Eye (tissue), 1 donor: ENCODE results near the gene KRTAP12-4.
"Not testable (repeated sequence)": the region's sequence is repeated elsewhere in the genome, so short reads cannot be mapped to it uniquely, and the experiment has no call there.

Source experiments
- DNase-seq: peaks from one replicate; pipeline ENCODE4 v3.0.0-alpha.2; 2015

Gene KRTAP12-4

DNA sequence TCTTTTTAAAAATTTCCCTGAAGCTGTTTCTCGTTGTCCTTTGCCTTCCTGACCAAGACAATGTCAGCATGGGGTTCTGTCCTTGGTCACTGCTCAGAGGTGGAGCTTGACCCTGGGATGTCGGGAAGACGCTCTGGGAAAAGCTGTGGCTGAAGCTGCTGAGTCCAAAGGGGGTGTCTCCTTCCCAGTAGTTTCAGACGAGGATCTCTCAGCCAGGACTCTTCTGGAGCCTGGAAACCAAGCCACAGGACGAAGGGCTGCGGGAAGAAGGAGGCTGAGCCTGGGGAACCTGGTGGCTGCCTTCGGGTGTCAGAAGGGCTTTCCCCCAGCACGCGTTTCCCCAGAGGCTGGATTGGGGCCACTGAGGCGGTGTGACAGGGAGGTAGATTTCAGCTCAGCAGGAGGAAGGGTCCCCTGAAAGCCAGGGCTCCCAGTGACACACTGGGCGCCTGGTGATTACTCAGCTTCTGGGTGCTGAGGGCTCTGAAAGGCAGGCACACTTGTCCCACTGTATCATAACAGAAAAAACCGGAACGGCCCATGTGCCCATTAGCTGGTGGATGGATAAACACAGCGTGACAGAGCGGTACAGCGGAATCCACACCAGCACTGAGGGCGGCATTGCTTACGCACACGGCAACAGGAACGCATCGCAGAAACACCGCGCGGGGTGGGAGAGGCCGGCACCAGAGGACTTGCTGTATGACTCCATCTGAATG is 32.5 kb upstream of the KRTAP12-4 start:
- DNase-seq, result peak; percentile 64

DNA sequence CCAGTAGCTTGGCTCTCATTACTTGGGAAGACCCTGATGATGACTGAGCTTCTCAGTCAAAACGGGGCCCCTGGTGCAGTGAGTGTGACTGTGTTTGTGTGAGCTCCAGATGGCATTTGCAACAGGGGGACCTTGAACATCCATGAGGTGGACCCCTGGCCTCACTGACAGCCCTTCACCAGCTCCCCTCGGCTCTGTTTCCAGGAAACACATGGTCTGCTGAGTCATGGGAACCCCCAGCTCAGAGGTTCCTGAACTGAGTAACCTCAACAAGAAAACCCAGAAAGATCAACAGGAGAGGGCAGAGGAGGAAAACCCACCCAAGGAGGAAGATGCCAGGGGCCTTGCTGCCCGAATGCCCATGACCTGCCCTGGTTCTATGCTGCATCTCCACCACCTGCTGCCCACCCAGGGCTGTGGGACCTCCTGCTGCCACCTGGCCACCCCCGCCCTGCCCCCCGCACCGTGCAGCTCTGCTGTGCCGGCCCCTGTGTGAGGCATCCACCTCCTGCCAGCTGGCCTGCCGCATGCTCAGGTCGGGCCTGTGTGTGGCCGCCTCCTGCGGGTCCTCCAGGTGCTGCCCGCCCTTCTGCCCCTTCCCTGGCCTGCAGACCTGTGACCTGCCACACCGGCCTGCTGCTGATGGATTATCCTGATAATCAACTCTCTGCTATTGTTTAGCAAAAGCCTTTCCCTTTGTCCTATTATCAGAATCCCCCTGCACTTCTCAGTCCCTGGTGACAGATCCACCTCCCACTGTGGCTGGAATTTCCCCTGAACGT is 31.7 kb upstream of the KRTAP12-4 start:
- peak; percentile 39 for DNase-seq

DNA sequence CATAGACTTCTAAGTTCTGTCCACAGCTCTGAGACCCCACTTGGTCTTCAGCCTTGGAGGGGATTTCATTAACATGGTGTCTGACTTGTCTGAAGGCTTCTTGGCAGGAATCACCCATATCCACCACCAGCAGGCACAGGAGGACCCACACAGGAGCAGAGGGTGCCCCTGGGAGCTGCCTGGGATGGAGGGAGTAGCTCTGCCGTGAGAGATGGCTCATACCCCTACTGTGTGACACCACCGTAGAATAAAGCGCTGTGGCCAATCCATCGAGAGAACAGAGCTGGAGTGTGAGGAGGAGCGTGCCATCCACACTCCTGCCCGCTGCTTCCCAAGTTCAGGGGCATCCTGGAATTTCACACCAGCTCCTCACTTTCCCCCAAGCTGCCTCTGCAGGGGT is 30.6 kb upstream of the KRTAP12-4 start:
- DNase-seq, result not testable (repeated sequence)

DNA sequence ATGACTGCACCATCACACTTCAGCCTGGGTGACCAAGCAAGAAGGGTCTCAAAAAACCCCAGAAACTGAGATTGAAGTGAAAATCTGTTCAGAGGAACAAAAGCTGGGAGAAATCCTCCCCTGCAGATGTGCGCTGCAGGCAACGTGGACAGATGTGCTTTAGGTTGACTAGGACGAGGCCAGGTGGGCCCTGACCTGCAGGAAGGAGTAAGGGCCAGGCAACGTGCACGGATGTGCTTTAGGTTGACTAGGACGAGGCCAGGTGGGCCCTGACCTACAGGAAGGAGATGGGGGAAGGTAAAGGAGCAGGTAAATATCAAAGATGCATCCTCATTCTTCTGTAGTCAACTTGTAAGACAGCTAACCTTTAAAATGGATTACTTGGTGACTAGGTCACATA is 30.0 kb upstream of the KRTAP12-4 start:
- DNase-seq, result no peak

DNA sequence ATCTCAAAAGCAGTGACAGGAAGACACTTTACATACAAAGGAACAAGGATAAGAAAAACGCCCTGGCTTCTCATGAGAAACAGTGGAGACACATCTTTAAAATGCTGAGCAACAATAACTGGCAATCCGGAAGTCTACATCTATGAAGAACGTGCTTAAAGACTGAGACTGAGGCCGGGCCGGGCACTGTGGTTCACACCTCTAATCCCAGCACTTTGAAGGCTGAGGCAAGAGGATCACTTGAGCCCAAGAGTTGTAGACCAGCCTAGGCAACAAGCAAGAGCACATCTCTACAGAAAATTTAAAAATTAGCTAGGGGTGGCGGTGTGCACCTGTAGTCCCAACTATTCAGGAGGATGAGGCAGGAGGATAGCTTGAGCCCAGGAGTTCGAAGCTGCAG is 29.6 kb upstream of the KRTAP12-4 start:
- DNase-seq, result no peak

DNA sequence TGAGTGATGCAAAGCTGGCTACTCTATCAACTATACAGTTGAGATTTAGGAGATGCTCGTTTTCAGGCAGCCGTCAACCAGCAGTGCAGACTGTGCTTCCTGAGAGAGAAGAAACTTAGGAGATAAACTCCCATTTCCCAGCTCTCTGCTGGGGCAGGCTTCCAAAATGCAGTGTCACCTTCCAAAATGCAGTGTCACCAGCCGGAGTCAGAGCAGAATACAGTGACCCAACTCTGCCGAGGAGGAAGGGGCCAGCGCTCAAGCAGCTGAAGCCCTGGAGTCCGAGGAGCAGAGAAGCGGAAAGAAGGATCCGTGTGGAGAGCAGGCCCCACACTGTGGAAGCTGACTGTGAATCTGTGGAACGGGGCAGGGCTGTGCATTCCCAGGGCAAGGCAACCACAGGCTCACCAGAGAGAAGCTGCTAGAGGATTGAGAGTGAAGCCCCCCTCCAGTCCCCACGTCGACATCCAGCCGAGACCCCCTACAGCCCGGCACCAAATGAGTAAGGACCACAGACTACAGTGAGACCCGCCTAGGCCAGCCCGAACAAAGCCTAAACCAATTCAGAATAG is 28.2 kb upstream of the KRTAP12-4 start:
- DNase-seq, result no peak

DNA sequence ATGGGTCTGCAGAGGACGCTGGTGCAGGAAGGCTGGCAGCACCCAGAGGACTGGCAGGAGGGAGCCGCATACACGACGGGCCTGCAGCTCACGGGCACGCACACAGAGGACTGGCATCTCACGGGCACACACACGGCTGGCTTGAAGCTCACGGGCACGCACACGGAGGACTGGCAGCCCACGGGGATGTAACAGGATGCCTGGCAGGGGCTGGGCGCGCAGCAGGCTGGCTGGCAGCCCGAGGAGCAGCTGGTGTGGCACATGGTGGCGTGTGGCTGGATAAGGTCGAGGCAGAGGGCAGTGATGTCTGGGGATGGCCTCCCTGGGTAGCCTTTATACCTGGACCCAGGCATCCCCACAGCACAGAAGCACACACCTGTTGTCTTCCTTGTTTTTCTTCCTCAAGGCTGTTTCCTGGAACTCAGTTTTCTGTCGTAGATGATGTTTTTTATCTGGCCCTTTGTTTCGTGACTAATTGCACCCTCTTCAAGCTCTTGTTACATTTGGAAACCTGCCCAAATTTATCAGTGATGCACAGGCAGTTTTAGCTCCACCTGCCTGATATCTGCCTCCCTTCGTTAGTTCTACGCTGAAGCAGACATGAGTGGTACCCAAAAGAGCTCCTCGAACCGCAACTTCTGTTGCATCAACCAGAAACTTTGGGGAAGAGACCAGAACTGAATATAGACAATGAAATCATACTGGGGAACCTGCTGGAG is 27.6 kb upstream of the KRTAP12-4 start, which contains the start of gene KRTAP12-1:
KRTAP12-1 (minus strand) TSS at position 303 of the 719 bp plus-strand sequence; CDS start at position 263, 40 bp downstream.
- no peak for DNase-seq

DNA sequence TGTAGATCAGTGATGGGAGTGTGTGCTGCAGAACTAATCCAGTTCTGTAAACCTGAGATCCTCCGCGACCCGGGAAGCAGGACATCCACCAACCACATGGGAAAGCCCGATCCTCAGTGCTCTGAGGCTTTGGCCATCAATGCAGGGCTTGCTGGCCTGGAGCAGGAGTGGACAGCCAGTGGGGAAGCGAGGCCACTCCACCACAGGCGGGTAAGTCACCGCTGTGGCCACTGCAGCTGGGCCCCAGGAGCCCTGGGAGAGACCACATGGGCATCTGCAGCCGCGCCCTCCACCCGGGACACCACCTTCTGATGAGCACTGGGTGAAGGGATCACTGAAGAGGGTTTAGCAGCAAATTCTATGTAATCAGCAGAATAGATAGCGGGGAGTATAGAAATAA is 26.7 kb upstream of the KRTAP12-4 start:
- DNase-seq, result no peak

DNA sequence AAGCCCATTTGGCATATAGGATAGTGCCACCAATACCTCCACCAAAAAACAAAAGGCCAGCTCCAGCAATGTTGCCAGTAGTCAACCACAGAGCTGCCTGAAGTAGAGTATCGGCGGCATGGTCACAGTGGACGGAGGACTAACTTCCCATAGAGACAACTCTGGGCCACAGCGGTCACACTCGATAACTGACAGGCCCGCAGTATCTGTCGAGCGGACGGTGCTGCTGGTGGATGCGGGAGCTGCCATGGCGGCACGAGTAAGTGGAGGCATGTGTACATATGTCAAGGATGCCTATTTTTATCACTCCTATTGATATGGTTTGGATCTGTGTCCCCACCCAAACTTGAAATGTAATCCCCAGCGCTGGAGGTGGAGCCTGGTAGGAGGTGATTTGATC is 23.4 kb upstream of the KRTAP12-4 start:
- no peak for DNase-seq

DNA sequence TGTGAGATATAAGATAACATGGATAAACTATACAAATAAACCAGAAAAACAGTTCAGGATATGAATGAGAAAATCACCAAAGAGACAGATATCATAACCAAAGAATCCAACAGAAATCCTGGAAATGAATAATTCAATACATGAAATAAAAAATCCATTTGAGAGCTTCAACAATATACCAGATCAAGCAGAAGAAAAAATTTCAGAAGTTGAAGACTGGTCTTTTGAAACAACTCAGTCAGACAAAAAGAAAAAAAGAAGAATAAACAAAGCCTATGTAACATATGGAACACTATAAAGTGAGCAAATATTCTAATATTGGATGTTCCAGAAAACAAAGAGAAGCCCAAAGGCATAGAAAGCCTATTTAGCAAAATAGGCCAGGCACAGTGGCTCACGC is 17.5 kb upstream of the KRTAP12-4 start:
- no peak for DNase-seq

DNA sequence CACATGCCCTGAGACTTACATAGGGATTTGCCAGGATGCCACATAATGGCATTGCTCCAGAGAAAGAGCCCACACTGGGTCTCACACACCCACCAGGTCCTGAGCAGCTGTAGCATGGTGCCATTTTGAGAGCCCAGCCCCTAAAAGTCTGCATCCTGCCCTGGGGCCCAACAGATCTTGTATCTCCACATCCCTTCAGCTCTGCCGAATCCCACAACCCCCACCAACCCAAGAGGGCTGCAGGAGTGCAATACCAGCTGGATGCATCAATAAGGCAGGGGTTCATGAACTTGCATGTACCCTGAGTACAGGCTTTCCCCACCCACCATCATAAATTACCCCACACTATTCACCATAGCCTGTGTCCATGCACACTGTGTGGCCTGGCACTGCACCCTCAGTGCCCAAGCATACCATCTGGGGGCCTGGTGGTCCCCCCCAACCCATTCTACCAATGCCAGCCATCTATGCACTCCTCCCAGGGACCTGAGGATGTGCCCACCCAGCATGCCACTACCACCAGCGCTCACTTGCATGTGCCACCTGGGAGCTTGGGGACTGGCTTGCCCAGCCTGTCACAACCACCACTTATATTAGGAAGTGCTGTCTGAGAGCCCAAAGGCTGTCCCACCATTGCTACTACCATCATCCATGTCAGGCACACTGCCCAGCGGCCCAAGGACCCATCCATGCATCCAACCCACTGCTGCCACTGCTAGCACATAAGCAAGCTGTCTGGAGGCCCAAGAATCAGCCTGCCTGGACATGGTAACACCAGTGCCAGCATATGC is 16.4 kb upstream of the KRTAP12-4 start:
- no peak for DNase-seq

DNA sequence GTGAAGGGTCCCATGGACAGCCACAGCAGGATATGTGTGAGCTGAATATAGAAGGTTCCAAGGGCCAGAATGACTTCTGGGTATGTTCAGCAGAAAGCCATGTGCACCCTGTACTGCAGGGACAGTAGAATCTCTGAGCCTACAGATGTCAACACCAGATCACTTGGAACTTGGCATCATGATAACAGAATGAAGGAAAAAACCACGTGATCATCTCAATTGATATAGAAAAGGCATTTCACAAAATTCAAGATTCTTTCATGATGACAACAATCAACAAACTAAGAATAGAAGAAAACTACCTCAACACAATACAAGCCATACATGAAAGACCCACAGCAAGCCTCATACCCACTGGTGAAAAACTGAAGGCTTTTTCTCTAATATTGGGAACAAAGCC is 13.2 kb upstream of the KRTAP12-4 start:
- DNase-seq, result no peak

DNA sequence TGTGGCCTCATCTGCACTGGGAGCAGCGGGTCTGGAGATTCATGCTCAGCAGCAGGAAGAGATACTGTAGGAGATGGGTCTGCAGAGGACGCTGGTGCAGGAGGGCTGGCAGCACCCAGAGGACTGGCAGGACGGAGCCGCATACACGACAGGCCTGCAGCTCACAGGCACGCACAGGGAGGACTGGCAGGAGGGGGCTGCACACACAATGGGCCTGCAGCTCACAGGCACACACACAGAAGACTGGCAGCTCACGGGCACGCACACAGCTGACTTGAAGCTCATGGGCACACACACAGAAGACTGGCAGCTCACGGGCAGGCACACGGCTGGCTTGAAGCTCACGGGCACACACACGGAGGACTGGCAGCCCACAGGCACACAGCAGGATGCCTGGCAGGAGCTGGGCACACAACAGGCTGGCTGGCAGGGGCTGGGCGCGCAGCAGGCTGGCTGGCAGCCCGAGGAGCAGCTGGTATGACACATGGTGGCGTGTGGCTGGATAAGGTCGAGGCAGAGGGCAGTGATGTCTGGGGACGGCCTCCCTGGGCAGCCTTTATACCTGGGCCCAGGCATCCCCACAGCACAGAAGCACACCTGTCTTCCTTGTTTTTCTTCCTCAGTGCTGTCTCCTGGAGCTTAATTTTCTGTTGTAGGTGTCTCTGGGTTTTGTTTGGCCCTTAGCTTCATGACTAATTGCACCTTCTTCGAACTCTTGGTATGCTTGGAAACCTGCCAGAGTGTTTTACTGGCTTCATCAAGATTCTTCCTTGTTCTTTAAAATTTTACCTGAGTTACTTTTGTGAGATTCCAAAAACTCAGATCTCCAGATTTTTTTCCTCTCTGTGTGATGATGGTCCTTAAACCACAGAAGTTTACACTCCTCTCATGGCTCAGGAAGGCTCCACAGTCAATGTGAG is 12.2 kb upstream of the KRTAP12-4 start, which contains the start of gene KRTAP12-2:
KRTAP12-2 (minus strand) TSS at position 527 of the 920 bp plus-strand sequence; CDS start at position 486, 41 bp downstream.
- DNase-seq, result no peak

DNA sequence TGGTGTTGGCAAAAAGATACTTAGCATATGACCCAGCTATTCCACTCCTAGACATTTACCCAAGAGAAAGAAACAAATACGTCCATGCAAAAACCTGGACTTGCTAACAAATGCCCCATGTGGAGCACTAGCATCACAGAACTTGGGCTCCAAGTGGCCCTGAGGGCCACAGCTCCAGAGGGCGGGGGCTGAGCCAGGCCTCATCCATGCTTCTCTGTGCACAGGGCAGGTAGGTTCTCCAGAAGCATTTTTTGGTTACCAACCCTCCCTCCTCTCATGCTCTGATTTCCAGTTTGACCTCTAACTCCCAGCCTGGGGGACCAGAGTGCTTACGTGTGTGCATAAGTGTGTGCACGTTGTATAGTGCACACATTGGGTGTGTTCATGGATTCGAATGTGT is 10.2 kb upstream of the KRTAP12-4 start:
- no peak for DNase-seq

DNA sequence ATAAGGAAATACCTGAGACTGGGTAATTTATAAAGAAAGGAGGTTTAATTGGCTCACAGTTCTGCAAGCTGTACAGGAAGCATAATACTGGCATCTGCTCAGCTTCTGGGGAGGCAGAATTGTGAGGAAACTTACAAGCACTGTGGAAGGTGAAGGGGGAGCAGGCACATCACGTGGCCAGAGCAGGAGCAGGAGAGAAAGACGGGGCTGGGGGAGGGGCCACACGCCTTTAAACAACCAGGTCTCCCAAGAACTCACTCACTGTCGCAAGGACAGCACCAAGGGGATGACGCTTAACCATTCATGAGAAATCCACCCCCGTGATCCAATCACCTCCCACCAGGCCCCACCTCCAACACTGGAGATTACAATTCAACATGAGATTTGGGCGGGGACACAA is 7.1 kb upstream of the KRTAP12-4 start:
- not testable (repeated sequence) for DNase-seq

DNA sequence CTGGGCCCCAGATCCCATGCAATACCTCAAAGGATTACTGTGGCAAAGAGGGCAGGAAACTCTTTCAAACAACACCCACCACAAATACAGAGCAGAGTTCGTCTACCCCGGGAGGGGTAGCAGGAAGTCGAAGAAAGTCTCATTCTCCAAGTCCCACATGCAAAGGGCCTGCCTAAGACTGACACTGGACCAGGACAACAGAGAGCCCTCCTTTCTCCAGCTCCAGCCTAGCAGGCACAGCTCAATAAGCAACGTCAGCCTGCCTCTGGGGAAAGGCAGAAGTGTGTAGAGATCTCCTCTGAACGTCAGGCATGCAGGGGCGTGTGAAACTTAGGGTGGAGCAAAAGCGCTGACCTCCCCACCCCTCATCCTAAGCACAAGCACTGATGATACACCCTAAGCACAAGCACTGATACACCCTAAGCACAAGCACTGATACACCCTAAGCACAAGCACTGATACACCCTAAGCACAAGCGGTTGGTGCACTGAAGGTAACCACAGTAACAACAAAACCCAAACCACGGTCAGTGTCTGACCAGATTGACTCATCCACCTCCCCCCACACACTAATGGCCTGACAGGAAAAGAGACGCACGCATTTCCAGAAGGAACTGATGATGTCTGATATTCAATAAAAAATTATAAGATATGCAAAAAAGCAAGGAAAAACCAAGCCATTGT is 4.6 kb upstream of the KRTAP12-4 start:
- DNase-seq, result no peak

DNA sequence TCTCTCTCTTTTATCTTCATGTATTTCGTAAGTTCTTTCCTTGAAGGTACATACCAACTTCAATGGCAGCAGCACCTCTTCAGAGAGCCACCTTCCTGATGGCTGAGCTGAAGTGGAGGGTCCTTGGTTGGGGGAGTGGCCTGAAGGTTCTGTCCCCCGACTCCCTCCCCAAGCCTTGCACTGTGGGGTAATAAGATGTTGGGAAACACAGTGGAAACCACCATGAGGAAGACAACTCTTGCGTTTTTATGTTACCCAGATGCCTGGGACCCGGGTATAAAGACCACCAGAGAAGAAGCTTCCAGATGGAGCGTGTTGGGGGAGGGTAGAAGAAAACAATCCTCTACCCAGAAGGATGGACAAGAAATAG is 4.1 kb upstream of the KRTAP12-4 start:
- no peak for DNase-seq

DNA sequence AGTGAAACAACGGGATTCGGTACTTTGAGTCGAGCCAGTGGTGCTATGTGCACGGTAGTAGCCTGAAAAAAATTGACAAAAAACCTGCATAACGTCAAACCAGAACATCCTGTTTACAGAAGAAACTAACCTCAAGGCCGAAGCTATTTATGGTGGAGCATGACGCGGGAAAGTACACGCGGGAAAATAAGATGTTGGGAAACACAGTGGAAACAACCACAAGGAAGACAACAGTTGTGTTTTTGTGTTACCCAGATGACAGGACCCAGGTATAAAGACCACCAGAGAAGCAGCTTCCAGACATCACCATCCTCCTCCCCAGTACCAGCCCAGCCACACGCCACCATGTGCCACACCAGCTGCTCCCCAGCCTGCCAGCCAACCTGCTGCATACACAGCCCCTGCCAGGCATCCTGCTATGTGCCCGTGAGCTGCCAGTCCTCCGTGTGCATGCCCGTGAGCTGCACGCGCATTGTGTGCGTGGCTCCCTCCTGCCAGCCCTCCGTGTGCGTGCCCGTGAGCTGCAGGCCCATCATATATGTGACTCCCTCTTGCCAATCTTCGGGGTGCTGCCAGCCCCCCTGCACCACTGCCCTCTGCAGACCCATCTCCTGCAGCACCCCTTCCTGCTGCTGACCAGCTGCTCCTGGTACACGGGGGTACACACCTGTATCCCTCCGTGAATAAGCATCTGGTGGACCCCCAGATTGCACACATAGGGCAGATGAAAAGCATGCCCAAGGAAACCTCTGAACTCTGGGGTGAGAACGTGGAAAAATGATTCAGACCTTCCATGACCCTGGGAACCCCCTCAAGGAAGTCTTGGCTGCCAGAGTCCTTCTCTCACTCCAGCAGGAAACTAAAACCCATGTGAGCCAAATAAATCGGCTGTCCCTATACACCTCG is 3.4 kb upstream of the KRTAP12-4 start, which contains the start of gene KRTAP12-3:
KRTAP12-3 (plus strand) TSS at position 298 of the 906 bp plus-strand sequence; CDS start at position 346, 48 bp downstream.
- DNase-seq, result no peak

DNA sequence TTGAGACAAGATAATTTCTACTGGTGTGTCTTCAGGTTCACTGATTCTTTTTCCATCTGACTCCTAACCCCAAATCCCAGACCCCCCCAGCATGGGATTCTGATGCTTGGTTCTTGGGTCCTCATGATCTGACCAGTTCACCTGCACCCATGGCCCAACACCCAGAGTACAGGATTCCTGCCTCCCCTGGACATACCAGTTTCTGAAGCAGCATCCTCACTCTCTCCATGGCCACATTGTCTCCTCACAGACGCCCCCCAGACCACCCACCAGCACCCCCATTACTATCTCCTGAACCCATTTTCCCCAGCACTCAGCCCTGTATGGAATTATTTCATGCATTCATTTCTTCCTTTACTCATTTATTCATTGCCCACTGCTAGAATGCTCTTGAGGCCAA is 2.4 kb upstream of the KRTAP12-4 start:
- DNase-seq, result no peak
